ENCODE measurements around the gene OPTC.

Gene OPTC

GRCh38 chr1:203481196-203481595, 12.8 kb upstream of the OPTC start:
- TF ChIP-seq CTCF (IDR thresholded peaks at IDR 0.05; ENCODE audit: extremely low read depth, insufficient read depth, missing control alignments) = no peak
- in situ Hi-C loops (cut with MboI; ENCODE audit: low pct_unique_long_range_greater_than_20kb, low sequenced_read_pairs, unreplicated experiment) = loop anchor here (10.0 kb wide), 2 partner anchors 136 to 206 kb away; no protein-coding TSS in a partner anchor
- no peak for DNase-seq (ENCODE audit: low spot score)

- no peak for TF ChIP-seq CTCF (IDR thresholded peaks at IDR 0.05; ENCODE audit: extremely low read depth, insufficient read depth, missing control alignments)
- in situ Hi-C loops (cut with MboI; ENCODE audit: low pct_unique_long_range_greater_than_20kb, low sequenced_read_pairs, unreplicated experiment) = loop anchor here (10.0 kb wide), 2 partner anchors 142 to 212 kb away; no protein-coding TSS in a partner anchor
- no peak for DNase-seq (ENCODE audit: low spot score)
Measured at GRCh38 chr1:203486618-203487370, 7.2 kb upstream of the OPTC start.

- no peak for DNase-seq (ENCODE audit: low spot score)
- no peak for TF ChIP-seq CTCF (IDR thresholded peaks at IDR 0.05; ENCODE audit: extremely low read depth, insufficient read depth, missing control alignments)
- in situ Hi-C loops (cut with MboI; ENCODE audit: low pct_unique_long_range_greater_than_20kb, low sequenced_read_pairs, unreplicated experiment) = loop anchor here (10.0 kb wide), 2 partner anchors 144 to 214 kb away; no protein-coding TSS in a partner anchor
Measured at GRCh38 chr1:203488539-203488938, 5.4 kb upstream of the OPTC start.

GRCh38 chr1:203490607-203491006, 3.3 kb upstream of the OPTC start:
- no peak for TF ChIP-seq CTCF (IDR thresholded peaks at IDR 0.05; ENCODE audit: extremely low read depth, insufficient read depth, missing control alignments)
- in situ Hi-C loops (cut with MboI; ENCODE audit: low pct_unique_long_range_greater_than_20kb, low sequenced_read_pairs, unreplicated experiment) = no loop called here
- no peak for DNase-seq (ENCODE audit: low spot score)

GRCh38 chr1:203491664-203492063, 2.3 kb upstream of the OPTC start:
- no peak for DNase-seq (ENCODE audit: low spot score)
- in situ Hi-C loops (cut with MboI; ENCODE audit: low pct_unique_long_range_greater_than_20kb, low sequenced_read_pairs, unreplicated experiment) = no loop called here
- no peak for TF ChIP-seq CTCF (IDR thresholded peaks at IDR 0.05; ENCODE audit: extremely low read depth, insufficient read depth, missing control alignments)

GRCh38 chr1:203492082-203492747, 1.7 kb upstream of the OPTC start:
- in situ Hi-C loops (cut with MboI; ENCODE audit: low pct_unique_long_range_greater_than_20kb, low sequenced_read_pairs, unreplicated experiment) = no loop called here
- TF ChIP-seq CTCF (IDR thresholded peaks at IDR 0.05; ENCODE audit: extremely low read depth, insufficient read depth, missing control alignments) = no peak
- DNase-seq (ENCODE audit: low spot score) = no peak

Data from GM13977 (cell line).